OCI-LY1 (cell line): ENCODE data around the gene FAP.

ENCODE experiments used
- H2AFZ ChIP-seq: fragments of 200-600 bp; sonication (generic), shearing (Covaris generic); 2 replicates; pipeline ENCODE4 v1.6.0; 2014; ENCODE audit warnings: antibody characterized with exemption, mild to moderate bottlenecking, low read length
- H3F3A ChIP-seq: fragments of 200-600 bp; sonication (generic), shearing (Covaris generic); 2 replicates; pipeline ENCODE4 v1.6.0; 2014; ENCODE audit warnings: mild to moderate bottlenecking, antibody characterized with exemption, low read length, moderate library complexity; ENCODE audit not compliant: insufficient read depth
- H3K27ac ChIP-seq: fragments of 200-600 bp; sonication (generic); 2 replicates; pipeline ENCODE4 v1.5.1; 2014; ENCODE audit warnings: low read length, mixed run types, mild to moderate bottlenecking, low read depth; ENCODE audit not compliant: poor library complexity, severe bottlenecking
- H3K27me3 ChIP-seq: fragments of 200-600 bp; sonication (generic); 2 replicates; pipeline ENCODE4 v1.6.0; 2014; ENCODE audit warnings: antibody characterized with exemption, mild to moderate bottlenecking, low read length, moderate library complexity; ENCODE audit not compliant: insufficient read depth
- H3K36me3 ChIP-seq: fragments of 200-600 bp; sonication (generic); 2 replicates; pipeline ENCODE4 v1.6.1; 2014; ENCODE audit warnings: mild to moderate bottlenecking, antibody characterized with exemption, low read length, moderate library complexity, mixed read lengths; ENCODE audit not compliant: insufficient read depth
- H3K4me1 ChIP-seq: fragments of 200-600 bp; sonication (generic); 2 replicates; pipeline ENCODE4 v1.5.1; 2014; ENCODE audit warnings: mild to moderate bottlenecking, low read length, moderate library complexity; ENCODE audit not compliant: insufficient read depth, severe bottlenecking
- H3K4me2 ChIP-seq: fragments of 200-600 bp; sonication (generic), shearing (Covaris generic); 2 replicates; pipeline ENCODE4 v1.6.1; 2014; ENCODE audit warnings: low read length
- H3K4me3 ChIP-seq: fragments of 200-600 bp; sonication (generic); 2 replicates; pipeline ENCODE4 v1.5.1; 2014; ENCODE audit warnings: low read length, low read depth, mild to moderate bottlenecking, mixed read lengths; ENCODE audit not compliant: poor library complexity, severe bottlenecking
- H3K79me2 ChIP-seq: fragments of 200-600 bp; shearing (Covaris generic); 2 replicates; pipeline ENCODE4 v1.6.1; 2016; ENCODE audit warnings: mixed run types, low read length, mixed read lengths; ENCODE audit not compliant: insufficient read depth
- H3K9ac ChIP-seq: fragments of 200-600 bp; sonication (generic), shearing (Covaris generic); 2 replicates; pipeline ENCODE4 v1.6.1; 2014; ENCODE audit warnings: mild to moderate bottlenecking, low read length, mixed read lengths
- H3K9me2 ChIP-seq: fragments of 200-600 bp; sonication (generic), shearing (Covaris generic); 2 replicates; pipeline ENCODE4 v1.6.1; 2014; ENCODE audit warnings: low read depth, mild to moderate bottlenecking, low read length, mixed read lengths
- H3K9me3 ChIP-seq: fragments of 200-600 bp; shearing (Covaris generic); 2 replicates; pipeline ENCODE4 v1.6.1; 2014; ENCODE audit warnings: low read length, mixed read lengths
- H4K20me1 ChIP-seq: fragments of 200-600 bp; sonication (generic), shearing (Covaris generic); 2 replicates; pipeline ENCODE4 v1.6.0; 2016; ENCODE audit warnings: mild to moderate bottlenecking, low read length; ENCODE audit not compliant: insufficient read depth
- EZH2 ChIP-seq: fragments of 200-600 bp; sonication (generic), shearing (Covaris generic); IDR thresholded peaks from 2 replicates; pipeline ENCODE4 v1.8.0; 2017; ENCODE audit warnings: borderline replicate concordance, mixed run types, mild to moderate bottlenecking, antibody characterized with exemption, low read length, moderate library complexity, mixed read lengths
- TF ChIP-seq, protein P1 (sequence below): fragments of 200-600 bp; sonication (generic), shearing (Covaris generic); IDR thresholded peaks from 2 replicates; pipeline ENCODE4 v1.5.1; 2017; ENCODE audit warnings: mild to moderate bottlenecking, antibody characterized with exemption, low read length, moderate library complexity, mixed read lengths

Gene FAP

GRCh38 chr2:162175714-162176113 lies 67.5 kb downstream of the FAP start:
- TF ChIP-seq, protein P1, sequence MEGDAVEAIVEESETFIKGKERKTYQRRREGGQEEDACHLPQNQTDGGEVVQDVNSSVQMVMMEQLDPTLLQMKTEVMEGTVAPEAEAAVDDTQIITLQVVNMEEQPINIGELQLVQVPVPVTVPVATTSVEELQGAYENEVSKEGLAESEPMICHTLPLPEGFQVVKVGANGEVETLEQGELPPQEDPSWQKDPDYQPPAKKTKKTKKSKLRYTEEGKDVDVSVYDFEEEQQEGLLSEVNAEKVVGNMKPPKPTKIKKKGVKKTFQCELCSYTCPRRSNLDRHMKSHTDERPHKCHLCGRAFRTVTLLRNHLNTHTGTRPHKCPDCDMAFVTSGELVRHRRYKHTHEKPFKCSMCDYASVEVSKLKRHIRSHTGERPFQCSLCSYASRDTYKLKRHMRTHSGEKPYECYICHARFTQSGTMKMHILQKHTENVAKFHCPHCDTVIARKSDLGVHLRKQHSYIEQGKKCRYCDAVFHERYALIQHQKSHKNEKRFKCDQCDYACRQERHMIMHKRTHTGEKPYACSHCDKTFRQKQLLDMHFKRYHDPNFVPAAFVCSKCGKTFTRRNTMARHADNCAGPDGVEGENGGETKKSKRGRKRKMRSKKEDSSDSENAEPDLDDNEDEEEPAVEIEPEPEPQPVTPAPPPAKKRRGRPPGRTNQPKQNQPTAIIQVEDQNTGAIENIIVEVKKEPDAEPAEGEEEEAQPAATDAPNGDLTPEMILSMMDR, result no peak
- H2AFZ ChIP-seq, result no peak overlapping the region
- H4K20me1 ChIP-seq, result no peaks in the 10 kb centered on the region

GRCh38 chr2:162174746-162175145 lies 68.5 kb downstream of the FAP start:
- H3K9me2 ChIP-seq, result no peaks in the 10 kb centered on the region
- no peaks in the 10 kb centered on the region for H3K79me2 ChIP-seq
- H2AFZ ChIP-seq, result no peak overlapping the region
- H3K27ac ChIP-seq, result no peak overlapping the region
- no peaks in the 10 kb centered on the region for H4K20me1 ChIP-seq
- no peak for TF ChIP-seq EZH2
- TF ChIP-seq, protein P1, result no peak
- no peak overlapping the region for H3K9ac ChIP-seq
- no peak overlapping the region for H3K4me2 ChIP-seq
- H3K4me3 ChIP-seq, result no peak overlapping the region
- H3K27me3 ChIP-seq, result no peaks in the 10 kb centered on the region
- H3K4me1 ChIP-seq, result no peaks in the 10 kb centered on the region
- no peaks in the 10 kb centered on the region for H3K9me3 ChIP-seq
- H3K36me3 ChIP-seq, result no peaks in the 10 kb centered on the region
- no peaks in the 10 kb centered on the region for H3F3A ChIP-seq

More at GRCh38 chr2:162175714-162176113, 67.5 kb downstream of the FAP start:
- H3K9me3 ChIP-seq, result no peaks in the 10 kb centered on the region
- no peaks in the 10 kb centered on the region for H3K9me2 ChIP-seq
- no peaks in the 10 kb centered on the region for H3K4me1 ChIP-seq
- H3K4me2 ChIP-seq, result no peak overlapping the region
- no peak overlapping the region for H3K9ac ChIP-seq
- H3K27ac ChIP-seq, result no peak overlapping the region
- H3K4me3 ChIP-seq, result no peak overlapping the region
- no peaks in the 10 kb centered on the region for H3F3A ChIP-seq
- no peaks in the 10 kb centered on the region for H3K79me2 ChIP-seq
- no peaks in the 10 kb centered on the region for H3K36me3 ChIP-seq
- no peaks in the 10 kb centered on the region for H3K27me3 ChIP-seq

- H3K9ac ChIP-seq, result no peak overlapping the region
- no peaks in the 10 kb centered on the region for H3K79me2 ChIP-seq
- H3K27me3 ChIP-seq, result no peaks in the 10 kb centered on the region
- TF ChIP-seq, protein P1, result no peak
- TF ChIP-seq EZH2, result no peak
- no peaks in the 10 kb centered on the region for H3F3A ChIP-seq
- H3K4me2 ChIP-seq, result no peak overlapping the region
- H2AFZ ChIP-seq, result no peak overlapping the region
- H3K36me3 ChIP-seq, result no peaks in the 10 kb centered on the region
- H3K27ac ChIP-seq, result no peak overlapping the region
- H3K4me3 ChIP-seq, result no peak overlapping the region
- no peaks in the 10 kb centered on the region for H3K4me1 ChIP-seq
- no peaks in the 10 kb centered on the region for H3K9me3 ChIP-seq
- no peaks in the 10 kb centered on the region for H4K20me1 ChIP-seq
- H3K9me2 ChIP-seq, result no peaks in the 10 kb centered on the region
These were observed 70.4 kb downstream of the FAP start for GRCh38 chr2:162172802-162173370.
